ENCODE measurements around the gene DNAJC4.

DNAJC4 gene

GRCh38 chr11:64230171-64230984 lies at the start of gene DNAJC4:
DNAJC4 (plus strand) TSS chr11:64230548; CDS start chr11:64230855, 307 bp downstream.
- peak; percentile 88 for FAIRE-seq

GRCh38 chr11:64180891-64181290 lies 49.5 kb upstream of the DNAJC4 start:
- FAIRE-seq, result no peak

- FAIRE-seq, result no peak
Measured at GRCh38 chr11:64181506-64182411, 48.6 kb upstream of the DNAJC4 start.

GRCh38 chr11:64183890-64184289 lies 46.5 kb upstream of the DNAJC4 start:
- FAIRE-seq, result no peak

- no peak for FAIRE-seq
Measured at GRCh38 chr11:64185175-64185692, 45.1 kb upstream of the DNAJC4 start.

- FAIRE-seq, result peak; percentile 98
Measured at GRCh38 chr11:64185693-64186491, 44.5 kb upstream of the DNAJC4 start, which contains the start of gene STIP1. STIP1 (plus strand) TSS chr11:64186171; CDS start chr11:64186262, 91 bp downstream.

GRCh38 chr11:64186492-64187165 lies 43.7 kb upstream of the DNAJC4 start:
- no peak for FAIRE-seq

- FAIRE-seq, result no peak
Measured at GRCh38 chr11:64192434-64192833, 37.9 kb upstream of the DNAJC4 start.

GRCh38 chr11:64196626-64197025 lies 33.7 kb upstream of the DNAJC4 start:
- no peak for FAIRE-seq

- FAIRE-seq, result no peak
Measured at GRCh38 chr11:64198511-64198910, 31.8 kb upstream of the DNAJC4 start.

GRCh38 chr11:64201543-64201942 lies 28.8 kb upstream of the DNAJC4 start:
- FAIRE-seq, result no peak

- no peak for FAIRE-seq
Measured at GRCh38 chr11:64202992-64203391, 27.4 kb upstream of the DNAJC4 start.

GRCh38 chr11:64203421-64204079 lies 26.8 kb upstream of the DNAJC4 start:
- no peak for FAIRE-seq

- no peak for FAIRE-seq
Measured at GRCh38 chr11:64204080-64204440, 26.3 kb upstream of the DNAJC4 start.

GRCh38 chr11:64204464-64204989 lies 25.8 kb upstream of the DNAJC4 start:
- FAIRE-seq, result no peak

GRCh38 chr11:64206457-64207255 lies 23.7 kb upstream of the DNAJC4 start, which contains the start of gene FERMT3:
FERMT3 (plus strand) TSS chr11:64206721; CDS start chr11:64207365, 644 bp downstream.
- FAIRE-seq, result no peak

- no peak for FAIRE-seq
Measured at GRCh38 chr11:64207256-64208085, 22.9 kb upstream of the DNAJC4 start.

GRCh38 chr11:64208086-64208795 lies 22.1 kb upstream of the DNAJC4 start:
- FAIRE-seq, result no peak
